GM12865 (cell line): Measurements from ENCODE around the gene POU6F2.

Source experiments
- DNase-seq: peaks from one replicate; pipeline ENCODE4 v3.0.0; 2010; ENCODE audit warnings: low read depth
- H3K4me3 ChIP-seq: 2 replicates; pipeline ENCODE4 v1.5.1; 2011; ENCODE audit warnings: mild to moderate bottlenecking, low read depth, low read length, control low read depth
- TF ChIP-seq, protein P1 (sequence below): IDR thresholded peaks from 2 replicates; pipeline ENCODE4 v1.5.1; 2011; ENCODE audit warnings: low read length, control low read depth, low read depth, inconsistent platforms; ENCODE audit not compliant: insufficient read depth; ENCODE audit errors: missing control alignments

Gene POU6F2

DNA sequence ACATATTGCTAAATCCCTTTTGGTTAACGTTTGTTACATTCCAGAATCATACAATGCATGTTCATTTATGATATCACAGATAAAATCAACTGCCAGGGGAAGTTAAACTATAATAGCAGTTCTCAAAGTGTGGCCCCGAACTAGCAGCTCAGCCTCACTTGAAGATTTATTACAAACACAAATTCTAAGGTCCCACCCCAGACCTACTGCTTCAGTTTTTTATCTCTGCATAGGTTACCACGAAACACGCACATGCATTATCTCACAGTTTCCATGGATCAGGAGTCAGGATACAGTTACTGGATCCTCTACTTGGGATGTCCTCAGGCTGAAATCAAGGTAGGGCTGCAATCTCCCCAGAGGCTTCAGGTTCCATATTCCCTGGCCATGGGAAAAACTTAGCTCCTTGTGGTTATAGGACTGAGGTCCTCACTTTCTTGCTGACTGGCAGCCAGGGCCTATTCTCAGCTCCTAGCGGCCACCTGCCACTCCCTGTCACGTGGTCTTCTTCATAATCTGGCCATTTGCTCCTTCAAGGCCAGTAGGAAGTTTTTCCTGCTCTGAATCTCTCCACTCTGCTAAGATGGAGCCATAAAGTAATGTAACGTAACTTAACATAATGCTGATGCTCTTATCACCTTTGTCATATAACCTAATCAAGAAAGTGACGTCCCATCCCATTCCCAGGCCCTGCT lies 538.0 kb downstream of the POU6F2 start:
- DNase-seq = no peak
- TF ChIP-seq, protein P1, sequence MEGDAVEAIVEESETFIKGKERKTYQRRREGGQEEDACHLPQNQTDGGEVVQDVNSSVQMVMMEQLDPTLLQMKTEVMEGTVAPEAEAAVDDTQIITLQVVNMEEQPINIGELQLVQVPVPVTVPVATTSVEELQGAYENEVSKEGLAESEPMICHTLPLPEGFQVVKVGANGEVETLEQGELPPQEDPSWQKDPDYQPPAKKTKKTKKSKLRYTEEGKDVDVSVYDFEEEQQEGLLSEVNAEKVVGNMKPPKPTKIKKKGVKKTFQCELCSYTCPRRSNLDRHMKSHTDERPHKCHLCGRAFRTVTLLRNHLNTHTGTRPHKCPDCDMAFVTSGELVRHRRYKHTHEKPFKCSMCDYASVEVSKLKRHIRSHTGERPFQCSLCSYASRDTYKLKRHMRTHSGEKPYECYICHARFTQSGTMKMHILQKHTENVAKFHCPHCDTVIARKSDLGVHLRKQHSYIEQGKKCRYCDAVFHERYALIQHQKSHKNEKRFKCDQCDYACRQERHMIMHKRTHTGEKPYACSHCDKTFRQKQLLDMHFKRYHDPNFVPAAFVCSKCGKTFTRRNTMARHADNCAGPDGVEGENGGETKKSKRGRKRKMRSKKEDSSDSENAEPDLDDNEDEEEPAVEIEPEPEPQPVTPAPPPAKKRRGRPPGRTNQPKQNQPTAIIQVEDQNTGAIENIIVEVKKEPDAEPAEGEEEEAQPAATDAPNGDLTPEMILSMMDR = no peak
- no peak overlapping the region for H3K4me3 ChIP-seq

DNA sequence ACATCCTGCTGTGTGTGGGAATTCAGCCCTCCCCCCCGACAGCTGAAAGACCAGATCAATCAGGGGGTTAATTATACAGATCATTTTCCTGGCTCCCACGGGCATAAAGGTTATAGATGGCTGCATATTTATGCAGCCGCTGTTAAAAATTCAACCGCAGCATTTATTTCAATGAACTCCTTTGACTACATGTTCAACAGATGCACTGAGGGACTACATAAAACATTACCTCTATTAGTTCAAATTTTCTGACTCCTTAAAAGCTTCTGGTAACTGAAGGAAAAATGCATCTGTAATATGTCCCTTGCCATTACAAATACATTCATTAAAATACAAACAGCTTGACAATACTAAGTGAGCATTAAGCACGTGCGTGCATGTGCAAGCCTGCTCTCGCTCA lies 538.8 kb downstream of the POU6F2 start:
- DNase-seq = no peak
- H3K4me3 ChIP-seq = no peak overlapping the region
- TF ChIP-seq, protein P1 = no peak

DNA sequence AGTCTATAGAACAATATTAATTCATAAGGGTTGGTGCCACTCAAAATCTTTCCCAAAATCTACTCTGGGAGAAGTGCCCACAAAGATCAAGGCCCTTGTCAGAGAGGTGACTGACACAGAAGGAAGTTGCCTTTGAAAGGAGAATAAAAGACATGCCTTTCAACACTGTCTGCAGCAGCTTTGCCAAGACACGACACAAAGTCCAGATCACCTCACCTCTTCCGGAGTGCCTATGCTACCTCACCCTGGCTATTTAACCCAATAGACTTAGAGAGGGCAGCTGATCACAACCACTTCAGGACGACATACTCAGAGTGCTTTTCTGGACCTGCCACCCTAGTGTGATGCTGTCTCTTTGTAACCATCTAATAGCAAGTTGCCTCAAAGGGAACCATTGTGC lies 539.5 kb downstream of the POU6F2 start:
- DNase-seq = no peak
- no peak overlapping the region for H3K4me3 ChIP-seq
- TF ChIP-seq, protein P1 = no peak
